GM20000 (cell line): ENCODE results near the gene STX3.

Experiments
- DNase-seq: peaks from one replicate; pipeline ENCODE4 v3.0.0; 2012; ENCODE audit warnings: low spot score
- TF ChIP-seq, protein P1 (sequence below): IDR thresholded peaks from 2 replicates; pipeline ENCODE4 v1.5.1; 2012; ENCODE audit warnings: mild to moderate bottlenecking, control low read depth; ENCODE audit errors: extremely low read depth, missing control alignments

STX3 gene

DNA sequence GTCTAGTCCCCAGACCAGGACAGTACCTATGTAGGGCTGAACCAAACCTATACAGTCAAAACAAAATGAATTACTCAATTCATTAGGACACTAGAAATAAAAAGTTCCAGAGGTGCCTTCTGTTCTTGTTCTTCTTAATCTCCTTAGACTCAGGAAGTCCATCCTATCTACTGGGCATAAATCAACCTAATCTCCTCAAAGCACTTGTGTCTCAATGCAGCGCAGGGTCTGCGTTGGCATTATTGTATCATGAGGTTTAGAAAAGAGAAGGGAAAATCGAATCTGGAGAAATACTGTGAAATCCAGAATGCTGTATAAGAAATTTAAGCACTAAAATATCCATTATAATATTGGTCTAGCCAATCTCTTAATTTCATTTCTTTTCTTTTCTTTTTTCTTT lies 39.1 kb upstream of the STX3 start:
- no peak for DNase-seq

DNA sequence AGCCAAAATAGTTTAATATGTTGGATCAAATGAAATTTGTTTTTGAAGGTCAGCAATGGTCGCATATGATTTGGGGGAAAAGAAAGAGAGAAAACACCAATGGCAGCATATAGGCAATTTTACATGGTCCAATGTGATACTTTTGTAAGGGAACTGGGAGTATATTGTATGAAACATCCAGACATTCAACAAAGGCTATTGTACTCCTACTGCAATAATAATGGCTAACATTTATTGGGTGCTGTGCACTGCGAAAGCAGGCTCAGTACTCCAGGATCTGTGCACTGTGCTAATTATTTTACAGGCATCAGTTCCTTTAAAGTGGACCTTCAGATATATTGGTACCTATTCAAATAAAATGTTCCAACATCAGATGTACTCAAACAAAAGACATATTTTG lies 35.6 kb upstream of the STX3 start:
- DNase-seq, result no peak
- TF ChIP-seq, protein P1, sequence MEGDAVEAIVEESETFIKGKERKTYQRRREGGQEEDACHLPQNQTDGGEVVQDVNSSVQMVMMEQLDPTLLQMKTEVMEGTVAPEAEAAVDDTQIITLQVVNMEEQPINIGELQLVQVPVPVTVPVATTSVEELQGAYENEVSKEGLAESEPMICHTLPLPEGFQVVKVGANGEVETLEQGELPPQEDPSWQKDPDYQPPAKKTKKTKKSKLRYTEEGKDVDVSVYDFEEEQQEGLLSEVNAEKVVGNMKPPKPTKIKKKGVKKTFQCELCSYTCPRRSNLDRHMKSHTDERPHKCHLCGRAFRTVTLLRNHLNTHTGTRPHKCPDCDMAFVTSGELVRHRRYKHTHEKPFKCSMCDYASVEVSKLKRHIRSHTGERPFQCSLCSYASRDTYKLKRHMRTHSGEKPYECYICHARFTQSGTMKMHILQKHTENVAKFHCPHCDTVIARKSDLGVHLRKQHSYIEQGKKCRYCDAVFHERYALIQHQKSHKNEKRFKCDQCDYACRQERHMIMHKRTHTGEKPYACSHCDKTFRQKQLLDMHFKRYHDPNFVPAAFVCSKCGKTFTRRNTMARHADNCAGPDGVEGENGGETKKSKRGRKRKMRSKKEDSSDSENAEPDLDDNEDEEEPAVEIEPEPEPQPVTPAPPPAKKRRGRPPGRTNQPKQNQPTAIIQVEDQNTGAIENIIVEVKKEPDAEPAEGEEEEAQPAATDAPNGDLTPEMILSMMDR, result no peak

More for the DNA sequence above, 39.1 kb upstream of the STX3 start:
- TF ChIP-seq, protein P1, result no peak

DNA sequence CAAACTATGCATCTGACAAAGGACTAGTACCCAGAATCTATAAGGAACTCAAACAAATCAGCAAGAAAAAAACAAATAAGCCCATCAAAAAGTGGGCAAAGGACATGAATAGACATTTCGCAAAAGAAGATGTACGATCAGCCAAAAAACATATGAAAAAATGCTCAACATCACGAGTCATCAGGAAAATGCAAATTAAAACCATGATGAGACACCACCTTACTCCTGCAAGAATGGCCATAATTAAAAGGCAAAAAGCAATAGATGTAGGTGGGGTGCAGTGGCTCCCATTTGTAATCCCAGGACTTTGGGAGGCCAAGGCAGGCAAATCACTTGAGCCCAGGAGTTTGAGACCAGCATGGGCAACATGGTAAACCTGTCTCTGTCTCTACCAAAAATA lies 31.1 kb upstream of the STX3 start:
- TF ChIP-seq, protein P1, result no peak
- no peak for DNase-seq

DNA sequence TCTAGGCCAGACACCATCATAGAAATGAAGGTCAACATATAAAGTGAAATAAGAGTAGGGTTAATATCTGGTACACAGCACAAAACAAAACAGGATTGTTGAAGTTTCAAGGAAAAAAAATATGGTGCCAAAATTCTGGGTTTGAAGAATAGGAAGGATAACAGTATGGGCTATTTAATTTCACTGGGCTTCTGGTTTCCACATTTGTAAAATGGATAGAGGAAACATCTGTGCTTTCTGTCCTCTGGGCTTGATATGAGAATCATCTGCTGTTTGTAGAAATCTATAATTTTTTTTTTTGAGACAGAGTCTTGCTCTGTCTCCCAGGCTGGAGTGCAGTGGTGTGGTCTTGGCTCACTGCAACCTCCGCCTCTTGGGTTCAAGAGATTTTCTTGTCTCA lies 27.8 kb upstream of the STX3 start:
- no peak for DNase-seq
- TF ChIP-seq, protein P1, result no peak

GRCh38 chr11:59728154-59728553 lies 27.0 kb upstream of the STX3 start:
- TF ChIP-seq, protein P1, result no peak
- no peak for DNase-seq

DNA sequence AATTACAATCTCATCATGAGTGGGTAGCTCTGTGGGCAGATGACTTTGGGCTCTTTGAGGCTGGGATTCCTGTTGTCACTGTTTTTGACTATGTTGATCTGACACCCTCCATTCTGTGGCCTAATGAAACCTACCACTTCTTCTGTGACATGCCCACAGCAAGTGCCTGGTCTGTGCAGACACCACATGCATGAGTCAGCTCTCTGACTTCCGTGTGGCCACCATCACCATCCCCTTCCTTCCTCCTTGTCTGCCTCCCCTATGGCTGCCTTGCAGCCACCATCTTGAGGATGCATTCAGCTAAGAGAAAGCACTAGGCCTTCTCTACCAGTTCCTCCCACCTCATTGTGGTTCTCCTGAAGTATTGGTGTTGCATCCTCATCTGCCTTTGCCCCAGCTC lies 26.3 kb upstream of the STX3 start:
- TF ChIP-seq, protein P1, result no peak
- DNase-seq, result no peak

DNA sequence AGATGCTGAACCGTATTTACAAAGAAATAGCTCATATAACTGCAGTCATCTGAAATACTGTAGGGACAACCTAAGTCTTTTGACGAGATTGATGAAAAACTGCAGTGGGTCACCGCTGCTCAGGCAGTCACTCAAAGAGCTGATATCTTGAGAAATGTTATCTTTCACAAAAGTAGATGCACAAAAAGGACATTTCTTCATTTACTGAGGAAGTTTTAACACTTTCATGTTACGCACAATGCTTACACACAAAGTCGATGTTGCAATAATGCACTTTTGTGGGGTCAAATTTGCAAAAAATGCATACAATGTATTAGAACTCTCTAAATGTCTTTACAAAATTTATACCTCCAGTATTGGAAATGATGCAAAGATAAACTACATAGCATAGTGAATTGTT lies 25.3 kb upstream of the STX3 start:
- TF ChIP-seq, protein P1, result no peak
- DNase-seq, result no peak
